Muscle layer of colon (tissue), 2 donors: ENCODE measurements around the gene VILL.
A peak's percentile ranks its signal among the peaks of the same experiment; 100 is the strongest.

Experiments used
- H3K27ac ChIP-seq: one replicate; pipeline ENCODE4 v1.7.0; 2013; ENCODE audit warnings: low read depth, mild to moderate bottlenecking, low read length, moderate library complexity
- H3K27me3 ChIP-seq, 2 donors: one replicate each; pipeline ENCODE4 v1.7.0; 2013; ENCODE audit warnings: low read length in 2 of 2, mild to moderate bottlenecking in 2 of 2; ENCODE audit not compliant: insufficient read depth in 2 of 2, control insufficient read depth in 1 of 2
- H3K36me3 ChIP-seq: one replicate; pipeline ENCODE4 v1.7.0; 2013; ENCODE audit warnings: mild to moderate bottlenecking, low read length; ENCODE audit not compliant: insufficient read depth
- H3K4me1 ChIP-seq: one replicate; pipeline ENCODE4 v1.7.0; 2013; ENCODE audit warnings: mild to moderate bottlenecking, low read length; ENCODE audit not compliant: insufficient read depth
- H3K4me3 ChIP-seq, 2 donors: one replicate each; pipeline ENCODE4 v1.7.0; 2013; ENCODE audit warnings: low read length in 2 of 2, low read depth in 1 of 2, mild to moderate bottlenecking in 1 of 2, moderate library complexity in 1 of 2
- H3K9ac ChIP-seq: one replicate; pipeline ENCODE4 v1.7.0; 2013; ENCODE audit warnings: low read length
- H3K9me3 ChIP-seq: one replicate; pipeline ENCODE4 v1.7.0; 2013; ENCODE audit warnings: mild to moderate bottlenecking, low read length
- donor health status: abdominal sarcoma.
- donor health status: Adenocarcinoma of cecum.

The VILL gene

DNA sequence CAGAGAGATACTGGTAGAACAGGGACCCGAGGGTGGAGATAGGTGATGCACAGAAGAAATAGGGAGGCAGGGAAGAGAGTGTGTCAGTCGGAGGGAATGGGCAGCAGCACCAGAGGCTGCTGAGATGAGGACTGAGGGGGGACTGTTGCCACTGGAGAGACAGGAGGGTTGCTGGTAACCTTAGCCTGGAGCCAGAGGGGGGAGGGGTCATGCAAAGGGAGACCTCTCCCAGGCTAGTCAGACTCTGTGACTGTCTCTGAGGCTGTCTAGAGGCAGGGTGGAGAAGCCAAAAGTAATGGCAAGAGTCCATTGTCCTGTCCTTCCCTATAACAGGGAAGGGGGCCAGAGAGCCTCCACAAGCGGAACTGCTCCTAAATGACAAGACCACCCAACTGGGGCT is 46.3 kb downstream of the VILL start:
- H3K4me3 ChIP-seq = no peak overlapping the region
- no peaks in the 10 kb centered on the region for H3K27me3 ChIP-seq
- no peaks in the 10 kb centered on the region for H3K9me3 ChIP-seq
- H3K9ac ChIP-seq = no peak overlapping the region
- H3K4me1 ChIP-seq = peaks cover 10% of the 10 kb centered on the region
- no peaks in the 10 kb centered on the region for H3K36me3 ChIP-seq
- H3K27ac ChIP-seq = no peak overlapping the region

DNA sequence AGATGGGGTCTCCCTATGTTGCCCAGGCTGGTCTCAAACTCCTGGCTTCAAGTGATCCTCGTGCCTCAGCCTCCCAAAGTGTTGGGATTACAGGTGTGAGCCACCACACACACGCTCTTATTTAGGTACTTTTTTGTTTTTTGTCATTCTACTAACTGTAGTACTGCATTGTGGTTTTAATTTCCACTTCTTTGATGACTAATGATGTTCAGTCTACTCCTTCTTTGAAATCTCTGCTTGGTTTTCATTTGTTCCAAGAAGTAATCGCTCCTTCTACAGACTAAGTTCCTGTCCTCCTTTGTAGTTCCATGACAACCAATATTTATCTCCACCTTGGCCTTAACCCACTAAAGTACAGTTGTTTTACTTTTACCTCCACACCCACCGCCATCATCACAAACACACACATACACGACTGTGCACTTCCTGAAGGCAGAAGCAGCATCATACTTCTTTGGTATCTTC is 47.9 kb downstream of the VILL start:
- H3K36me3 ChIP-seq = no peaks in the 10 kb centered on the region
- H3K9me3 ChIP-seq = no peaks in the 10 kb centered on the region
- H3K4me3 ChIP-seq = peak overlapping the region in 1 of 2 donors; percentile 63
- H3K4me1 ChIP-seq = peaks cover 10% of the 10 kb centered on the region
- H3K27me3 ChIP-seq = no peaks in the 10 kb centered on the region
- H3K27ac ChIP-seq = no peak overlapping the region
- no peak overlapping the region for H3K9ac ChIP-seq

DNA sequence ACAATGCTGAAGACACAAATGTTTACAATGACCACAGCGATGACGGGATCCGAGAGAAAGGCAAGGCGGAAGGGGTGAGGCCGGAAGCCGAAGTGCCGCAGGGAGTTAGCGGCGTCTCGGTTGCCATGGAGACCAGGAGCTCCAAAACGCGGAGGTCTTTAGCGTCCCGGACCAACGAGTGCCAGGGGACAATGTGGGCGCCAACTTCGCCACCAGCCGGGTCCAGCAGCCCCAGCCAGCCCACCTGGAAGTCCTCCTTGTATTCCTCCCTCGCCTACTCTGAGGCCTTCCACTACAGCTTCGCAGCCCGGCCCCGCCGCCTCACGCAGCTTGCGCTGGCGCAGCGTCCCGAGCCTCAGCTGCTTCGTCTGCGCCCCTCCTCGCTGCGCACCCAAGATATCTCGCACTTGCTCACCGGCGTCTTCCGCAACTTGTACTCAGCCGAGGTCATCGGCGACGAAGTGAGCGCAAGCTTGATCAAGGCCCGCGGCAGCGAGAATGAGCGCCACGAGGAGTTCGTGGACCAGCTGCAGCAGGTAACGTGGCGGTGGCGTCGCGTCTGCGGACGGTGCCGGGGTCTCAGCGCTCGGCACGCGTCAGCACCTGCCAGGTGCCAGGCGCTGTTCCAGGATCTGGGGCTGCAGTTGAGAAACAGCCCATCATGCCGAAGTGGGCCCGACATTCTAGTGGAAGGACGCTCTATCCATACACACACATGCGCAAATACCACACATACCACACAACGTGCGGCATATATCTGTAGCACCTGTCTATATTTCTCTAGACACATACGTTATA is 48.7 kb downstream of the VILL start, which contains the start of gene DLEC1:
Gene DLEC1, plus strand, starts transcription at position 108 of the 798 bp plus-strand sequence. Its CDS starts 18 bp downstream, at position 126.
- Histone ChIP-seq H3K36me3 (no peaks in the 10 kb centered on the region), H3K27ac (no peak within 1 kb of the TSS)

DNA sequence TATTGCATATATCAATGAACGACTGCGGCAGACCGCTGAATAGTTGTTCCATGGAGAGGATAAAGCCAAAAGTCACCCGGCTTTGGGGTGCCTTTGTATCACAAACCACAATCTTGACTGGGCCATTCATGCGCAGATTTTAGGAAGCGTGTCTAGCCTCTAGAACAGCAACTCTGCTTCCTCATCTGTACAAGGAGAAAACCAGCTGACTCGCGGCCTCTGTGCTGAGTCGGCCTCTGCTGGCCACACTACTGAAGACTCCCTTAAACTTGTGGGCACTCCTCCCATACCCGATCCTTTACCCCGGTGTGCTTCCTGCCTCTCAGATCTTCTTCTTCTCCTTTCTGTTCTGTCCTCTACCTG is 49.3 kb downstream of the VILL start:
- Histone ChIP-seq H3K4me3 (peak overlapping the region; percentile 18 to 63), H3K27me3 (no peaks in the 10 kb centered on the region), H3K4me1 (peaks cover 10% of the 10 kb centered on the region), H3K36me3 (no peaks in the 10 kb centered on the region), H3K9me3 (no peaks in the 10 kb centered on the region), H3K9ac (no peak overlapping the region), H3K27ac (no peak overlapping the region)

More for the DNA sequence above, 48.7 kb downstream of the VILL start, which contains the start of gene DLEC1:
- Histone ChIP-seq H3K27me3 (no peaks in the 10 kb centered on the region), H3K4me3 (peak within 1 kb of the TSS; percentile 18 to 63), H3K4me1 (peaks cover 10% of the 10 kb centered on the region), H3K9ac (no peak within 1 kb of the TSS), H3K9me3 (no peaks in the 10 kb centered on the region)

DNA sequence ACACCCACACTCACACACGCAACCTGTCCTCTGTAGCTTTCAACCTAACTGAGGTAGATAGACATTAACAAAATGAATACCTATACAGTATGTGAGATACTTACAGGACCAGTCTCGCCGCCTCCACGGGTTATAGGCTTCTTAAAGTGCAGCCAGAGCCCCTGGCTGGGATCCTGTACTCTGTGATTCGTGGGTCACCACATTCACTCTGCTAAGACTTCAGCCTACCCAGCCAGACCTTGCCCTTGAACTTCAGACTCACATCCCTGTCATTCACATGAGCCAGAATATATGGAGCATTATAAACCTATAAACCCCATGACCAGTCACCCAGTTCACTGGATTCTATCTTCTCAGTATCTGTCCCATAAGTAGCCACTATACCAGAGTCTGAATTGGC is 49.8 kb downstream of the VILL start:
- Histone ChIP-seq H3K4me3 (no peak overlapping the region), H3K9ac (no peak overlapping the region), H3K27ac (no peak overlapping the region), H3K9me3 (no peaks in the 10 kb centered on the region), H3K27me3 (no peaks in the 10 kb centered on the region), H3K36me3 (no peaks in the 10 kb centered on the region), H3K4me1 (peaks cover 10% of the 10 kb centered on the region)

DNA sequence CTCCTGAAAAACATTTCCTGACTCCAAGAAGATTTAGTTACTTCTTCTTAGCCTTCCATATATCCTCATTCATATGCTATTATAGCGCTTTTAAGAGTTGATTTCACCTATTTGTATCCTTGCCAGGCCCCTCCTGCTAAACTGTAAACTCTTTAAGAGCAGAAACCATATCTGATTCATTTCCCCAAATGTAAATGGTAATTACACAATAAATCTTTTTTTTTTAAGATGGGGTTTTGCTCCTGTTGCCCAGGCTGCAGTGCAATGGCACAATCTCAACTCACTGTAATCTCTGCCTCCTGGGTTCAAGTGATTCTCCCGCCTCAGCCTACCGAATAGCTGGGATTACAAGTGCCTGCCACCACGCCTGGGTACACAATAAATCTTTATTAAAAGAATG is 52.9 kb downstream of the VILL start:
- Histone ChIP-seq H3K9me3 (no peaks in the 10 kb centered on the region), H3K9ac (no peak overlapping the region), H3K4me1 (peaks cover 10% of the 10 kb centered on the region), H3K4me3 (no peak overlapping the region), H3K27ac (no peak overlapping the region), H3K36me3 (no peaks in the 10 kb centered on the region), H3K27me3 (no peaks in the 10 kb centered on the region)

DNA sequence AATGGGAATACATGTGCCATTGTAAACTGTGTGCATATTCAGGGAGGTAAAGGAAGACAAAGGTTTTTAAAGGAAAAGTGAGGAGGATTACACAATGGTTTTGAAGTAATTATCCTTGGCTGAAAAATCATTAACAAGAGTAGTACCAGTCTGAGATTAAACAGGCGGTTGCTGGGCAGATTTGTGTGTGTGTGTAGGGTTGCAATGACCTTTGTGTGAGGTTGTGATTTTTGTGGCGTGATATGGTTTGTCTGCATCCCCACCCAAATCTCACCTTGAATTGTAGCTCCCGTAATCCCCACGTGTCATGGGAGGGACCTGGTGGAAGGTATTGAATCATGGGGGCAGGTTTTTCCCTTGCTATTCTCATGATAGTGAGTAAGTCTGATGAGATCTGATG is 55.4 kb downstream of the VILL start:
- H3K27me3 ChIP-seq = no peaks in the 10 kb centered on the region
- H3K27ac ChIP-seq = no peak overlapping the region
- H3K9ac ChIP-seq = no peak overlapping the region
- no peaks in the 10 kb centered on the region for H3K4me1 ChIP-seq
- no peaks in the 10 kb centered on the region for H3K9me3 ChIP-seq
- H3K4me3 ChIP-seq = no peak overlapping the region
- H3K36me3 ChIP-seq = no peaks in the 10 kb centered on the region

DNA sequence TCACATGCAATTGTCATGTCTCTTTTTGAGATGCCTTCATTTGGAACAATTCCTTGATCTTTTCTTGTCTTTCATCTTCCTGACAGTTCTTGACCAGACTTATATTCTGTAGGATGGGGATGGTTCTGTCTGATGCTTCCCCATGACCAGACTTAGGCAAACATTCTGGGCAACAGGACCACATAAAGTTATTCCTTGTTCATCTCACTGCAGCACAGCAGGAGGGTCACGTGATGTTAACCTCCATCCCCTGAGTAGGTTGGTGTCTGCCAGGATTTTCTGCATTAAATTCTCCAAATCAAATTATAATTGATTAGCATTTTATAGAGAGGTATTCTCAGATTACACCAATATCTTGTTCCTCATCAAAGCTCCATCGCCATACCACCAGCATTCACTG is 56.2 kb downstream of the VILL start:
- Histone ChIP-seq H3K36me3 (no peaks in the 10 kb centered on the region), H3K27me3 (no peaks in the 10 kb centered on the region), H3K27ac (no peak overlapping the region), H3K9ac (no peak overlapping the region), H3K4me3 (no peak overlapping the region), H3K9me3 (no peaks in the 10 kb centered on the region), H3K4me1 (no peaks in the 10 kb centered on the region)

DNA sequence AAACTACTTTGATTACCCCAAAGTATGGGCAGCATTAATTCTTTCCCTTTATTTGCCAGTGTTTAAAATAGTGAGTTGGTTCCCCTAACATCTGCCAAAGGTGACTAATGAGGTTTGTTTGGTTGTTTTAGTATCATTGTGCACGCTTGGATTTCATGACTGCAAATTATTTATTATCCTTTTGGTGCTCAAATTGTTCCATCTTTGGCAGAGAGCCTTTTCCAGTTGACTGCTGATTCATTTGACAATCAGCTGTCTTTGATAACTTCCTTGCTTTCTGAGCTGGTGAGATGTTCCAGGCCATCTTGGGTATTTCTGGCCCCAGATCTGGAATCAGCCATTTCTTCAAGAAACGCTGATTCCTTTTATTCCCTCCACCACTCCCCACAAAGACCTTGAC is 57.3 kb downstream of the VILL start:
- H3K9me3 ChIP-seq = no peaks in the 10 kb centered on the region

DNA sequence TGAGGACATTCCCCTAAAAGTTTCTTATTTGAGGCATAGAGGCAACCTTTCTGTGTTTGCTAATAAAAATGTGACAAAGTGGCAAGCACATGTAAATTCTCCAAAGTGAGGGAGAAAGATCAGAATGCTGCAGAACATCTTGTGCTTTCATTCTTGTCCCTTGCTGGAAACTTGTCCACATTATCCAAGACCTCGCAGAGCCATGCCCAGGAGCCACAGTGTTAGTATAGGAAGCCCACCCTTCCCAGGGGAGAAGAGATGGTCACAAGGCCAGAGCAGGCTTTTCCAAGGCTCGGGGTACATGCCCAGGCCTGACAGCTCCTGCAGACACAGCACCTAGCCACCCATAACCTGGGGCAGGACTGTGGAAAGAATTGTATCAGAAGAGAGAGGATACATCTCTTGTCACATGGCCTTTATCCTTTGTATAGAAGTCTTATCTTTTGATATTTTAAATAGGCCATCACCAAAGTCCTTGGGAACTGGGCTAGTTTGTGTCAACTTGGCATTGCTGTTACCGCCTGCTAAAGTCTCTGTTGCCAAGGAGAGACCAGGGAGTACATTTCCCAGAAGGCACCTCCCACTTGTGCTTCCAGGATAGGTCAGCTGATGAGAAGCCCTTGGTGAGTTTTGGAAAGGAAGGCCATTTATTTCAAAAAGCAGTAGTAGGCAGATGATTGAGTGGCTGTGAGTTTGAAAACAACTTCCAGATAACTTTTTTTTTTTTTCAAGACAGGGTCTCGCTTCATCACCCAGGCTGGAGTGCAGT is 59.0 kb downstream of the VILL start:
- H3K4me3 ChIP-seq = no peak overlapping the region
- no peak overlapping the region for H3K27ac ChIP-seq
- H3K4me1 ChIP-seq = no peaks in the 10 kb centered on the region
- H3K27me3 ChIP-seq = no peaks in the 10 kb centered on the region
- H3K36me3 ChIP-seq = no peaks in the 10 kb centered on the region
- no peaks in the 10 kb centered on the region for H3K9me3 ChIP-seq
- H3K9ac ChIP-seq = no peak overlapping the region

More for the DNA sequence above, 57.3 kb downstream of the VILL start:
- H3K36me3 ChIP-seq = no peaks in the 10 kb centered on the region
- no peak overlapping the region for H3K27ac ChIP-seq
- H3K4me1 ChIP-seq = no peaks in the 10 kb centered on the region
- H3K27me3 ChIP-seq = no peaks in the 10 kb centered on the region
- no peak overlapping the region for H3K4me3 ChIP-seq
- no peak overlapping the region for H3K9ac ChIP-seq

DNA sequence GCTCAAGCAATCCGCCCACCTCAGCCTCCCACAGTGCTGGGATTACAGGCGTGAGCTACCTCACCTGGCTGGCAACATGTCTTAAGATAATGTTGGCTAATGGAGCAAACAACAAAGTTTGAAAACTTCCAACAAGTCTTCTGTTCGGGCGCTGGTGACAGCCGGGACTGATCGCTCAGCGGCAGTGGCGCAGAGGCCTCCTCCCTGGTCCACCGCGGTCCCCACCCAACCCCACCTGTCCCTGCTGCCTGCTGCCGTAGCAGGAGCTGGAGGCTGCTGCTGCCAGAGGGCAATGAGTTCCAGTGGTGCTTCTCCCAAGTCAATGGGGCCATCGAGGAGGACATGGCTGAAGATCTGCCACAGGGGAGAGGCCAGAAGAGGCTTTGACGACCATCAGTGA is 60.5 kb downstream of the VILL start:
- H3K27me3 ChIP-seq = no peaks in the 10 kb centered on the region
- H3K9me3 ChIP-seq = no peaks in the 10 kb centered on the region
- H3K27ac ChIP-seq = no peak overlapping the region
- no peak overlapping the region for H3K4me3 ChIP-seq
- no peaks in the 10 kb centered on the region for H3K4me1 ChIP-seq
- H3K9ac ChIP-seq = no peak overlapping the region
- H3K36me3 ChIP-seq = no peaks in the 10 kb centered on the region
